NCI-H524 (cell line): ENCODE measurements around the gene CFAP299.

Experiments used
- DNase-seq, 2 experiments: peaks; one replicate each; lab custom pipeline; 2025; lab: John Stamatoyannopoulos, UW

Gene CFAP299

GRCh38 chr4:80448056-80448455 is 112.5 kb downstream of the CFAP299 start:
- DNase-seq: no peak

GRCh38 chr4:80452055-80452454 is 116.5 kb downstream of the CFAP299 start:
- DNase-seq: no peak

- DNase-seq: no peak
Observed at GRCh38 chr4:80452768-80453167, 117.2 kb downstream of the CFAP299 start.

DNA sequence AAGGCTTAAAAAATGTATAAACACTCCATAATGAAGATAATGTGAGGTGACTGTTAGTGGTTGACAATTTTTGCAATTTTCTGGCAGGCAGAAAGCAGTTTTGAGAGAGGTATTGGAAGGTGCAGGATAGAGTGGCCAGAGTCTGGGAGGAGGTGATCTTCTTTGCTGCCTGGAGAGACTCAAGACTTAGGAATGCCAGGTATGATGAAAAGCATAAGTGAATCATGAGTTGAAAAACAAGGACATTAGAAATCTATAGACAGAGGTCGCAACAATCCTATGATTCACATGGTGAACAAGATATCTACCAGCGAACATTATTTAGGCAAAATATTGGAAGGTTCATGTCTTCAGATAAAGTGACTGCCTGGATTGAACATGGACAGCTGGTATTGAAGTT is 118.5 kb downstream of the CFAP299 start:
- DNase-seq: no peak

GRCh38 chr4:80454556-80454955 is 119.0 kb downstream of the CFAP299 start:
- DNase-seq: no peak

DNA sequence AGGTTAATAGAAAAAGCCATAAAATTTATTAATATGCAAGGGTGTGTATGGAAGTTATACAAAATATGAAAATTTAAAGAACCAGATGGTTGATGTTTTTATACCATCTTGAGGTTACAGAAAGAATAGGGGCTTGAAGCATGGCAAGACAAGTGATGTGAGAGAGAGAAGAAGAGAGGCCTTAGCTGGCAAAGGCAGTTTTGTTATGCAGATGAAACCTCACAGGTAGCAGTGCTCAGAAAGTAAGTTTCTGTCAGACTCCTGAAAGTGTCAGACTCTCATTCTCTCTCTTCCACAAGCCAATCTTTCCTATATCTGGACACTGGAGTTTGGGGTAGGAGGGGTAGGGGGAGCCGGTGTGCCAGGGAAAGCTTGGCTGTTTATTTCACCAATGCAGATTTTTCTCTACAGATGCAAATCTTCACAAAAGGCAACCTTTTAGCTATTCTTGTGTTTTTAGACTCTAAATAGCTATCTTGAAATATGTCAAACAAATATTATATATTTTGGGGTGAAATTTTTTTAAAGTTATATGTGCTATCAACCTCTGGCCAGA is 124.5 kb downstream of the CFAP299 start:
- no peak for DNase-seq

GRCh38 chr4:80461412-80461811 is 125.9 kb downstream of the CFAP299 start:
- no peak for DNase-seq

DNA sequence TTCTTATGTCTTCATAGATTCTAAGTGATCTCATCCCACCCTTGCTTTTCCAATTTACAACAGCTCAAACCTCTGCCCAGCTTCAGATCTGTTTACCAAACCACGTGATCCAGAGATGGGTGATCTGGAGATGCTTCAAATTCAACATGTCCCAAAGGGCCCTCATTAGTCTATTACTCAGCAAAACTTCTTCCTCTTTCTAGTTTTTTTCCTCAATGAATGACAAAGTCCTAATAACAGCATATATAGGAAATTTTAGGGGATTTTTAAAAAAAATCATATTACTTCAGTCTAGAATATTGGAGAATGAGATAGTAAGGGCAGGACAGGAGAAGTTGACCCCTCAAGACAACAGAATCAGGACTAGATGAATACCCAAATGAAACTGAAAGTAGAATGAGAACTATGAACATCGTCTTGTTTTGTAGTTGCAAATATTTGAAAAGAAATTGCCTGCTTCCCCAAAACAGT is 127.1 kb downstream of the CFAP299 start:
- no peak for DNase-seq

- DNase-seq: no peak
Observed at GRCh38 chr4:80463509-80463908, 128.0 kb downstream of the CFAP299 start.

- no peak for DNase-seq
Observed at GRCh38 chr4:80465238-80465637, 129.7 kb downstream of the CFAP299 start.

- DNase-seq: no peak
Observed at GRCh38 chr4:80465736-80466135, 130.2 kb downstream of the CFAP299 start.

- no peak for DNase-seq
Observed at GRCh38 chr4:80466618-80467017, 131.1 kb downstream of the CFAP299 start.

- no peak for DNase-seq
Observed at GRCh38 chr4:80471756-80472155, 136.2 kb downstream of the CFAP299 start.

- DNase-seq: no peak
Observed at GRCh38 chr4:80475236-80475635, 139.7 kb downstream of the CFAP299 start.

DNA sequence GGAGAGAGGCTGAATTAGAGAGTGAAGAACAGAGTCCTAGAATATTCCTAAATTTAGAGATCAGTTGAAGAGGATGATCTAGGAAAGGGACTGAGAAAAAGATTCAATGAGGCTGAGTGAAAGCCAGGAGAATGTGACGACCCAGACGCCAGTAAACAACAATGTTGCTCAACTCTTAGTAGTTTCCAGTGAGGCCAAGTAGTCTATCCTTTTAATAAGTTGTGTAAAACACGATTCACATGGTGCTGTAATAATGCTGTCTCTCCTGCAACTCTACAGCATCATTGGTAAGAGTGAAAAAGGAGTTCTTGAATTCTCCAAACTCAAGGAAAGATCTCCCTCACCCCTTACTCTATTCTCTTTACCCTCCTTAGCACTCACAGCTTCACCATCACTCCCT is 140.3 kb downstream of the CFAP299 start:
- DNase-seq: no peak

DNA sequence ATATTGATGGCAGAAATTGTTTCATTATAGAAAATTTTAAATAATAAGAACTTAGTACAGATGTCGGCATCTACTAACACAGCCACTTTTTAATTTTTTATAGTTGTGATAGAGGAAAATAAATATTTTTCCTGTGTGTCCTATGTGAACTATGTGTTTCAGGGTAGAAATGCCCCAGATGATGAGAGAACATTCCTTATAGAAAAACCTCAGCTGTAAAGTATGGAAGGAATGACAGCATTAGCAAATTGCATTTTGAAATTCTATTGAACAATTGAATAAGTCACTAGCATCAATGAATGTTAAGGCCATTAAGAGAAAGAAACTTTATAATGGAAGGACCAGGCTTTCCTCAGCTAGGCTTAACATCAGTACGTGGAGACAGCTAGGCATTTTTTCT is 149.2 kb downstream of the CFAP299 start:
- DNase-seq: no peak

DNA sequence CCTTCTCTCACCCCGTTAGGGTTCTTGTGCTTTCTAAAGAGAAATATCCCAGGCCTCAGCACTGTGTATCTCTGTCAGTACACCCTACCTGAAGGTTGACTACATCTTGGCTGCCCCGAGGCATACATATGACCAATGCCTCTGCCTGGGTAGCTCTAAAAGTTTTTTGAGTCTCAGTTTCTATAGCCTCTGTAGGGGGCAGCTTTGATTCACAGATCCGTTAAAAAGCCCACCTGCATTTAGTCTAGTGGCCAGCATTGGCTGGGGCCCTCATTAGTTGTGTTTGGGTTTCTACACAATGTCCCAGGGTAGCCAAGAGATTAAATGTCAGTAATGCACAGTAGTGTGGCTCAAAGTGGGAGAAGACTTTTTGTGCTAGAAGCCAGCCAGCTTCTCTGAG is 151.1 kb downstream of the CFAP299 start:
- no peak for DNase-seq

DNA sequence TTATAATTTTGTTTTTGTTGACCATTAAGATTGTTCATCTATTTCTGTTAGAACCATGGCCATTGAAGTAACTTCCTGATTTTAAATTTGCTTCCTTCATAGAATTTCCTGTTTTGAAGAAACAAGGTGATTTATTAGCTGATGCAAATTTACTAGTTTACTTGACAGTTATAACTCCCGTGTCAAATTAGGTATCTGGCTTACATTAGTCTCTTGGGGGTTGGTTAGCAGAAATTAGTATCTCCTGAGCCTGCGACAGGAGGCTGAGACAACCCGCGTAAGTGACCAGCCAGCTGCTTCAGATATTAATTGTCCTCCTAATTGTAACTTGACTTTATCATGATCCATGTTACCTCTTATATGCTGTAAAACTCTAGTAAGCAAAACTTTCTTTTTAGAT is 154.3 kb downstream of the CFAP299 start:
- no peak for DNase-seq

- no peak for DNase-seq
Observed at GRCh38 chr4:80492761-80493160, 157.2 kb downstream of the CFAP299 start.

- DNase-seq: no peak
Observed at GRCh38 chr4:80495865-80496264, 160.3 kb downstream of the CFAP299 start.

GRCh38 chr4:80498725-80499124 is 163.2 kb downstream of the CFAP299 start:
- no peak for DNase-seq

- no peak for DNase-seq
Observed at GRCh38 chr4:80500613-80501012, 165.1 kb downstream of the CFAP299 start.

- DNase-seq: no peak
Observed at GRCh38 chr4:80507077-80507476, 171.5 kb downstream of the CFAP299 start.

DNA sequence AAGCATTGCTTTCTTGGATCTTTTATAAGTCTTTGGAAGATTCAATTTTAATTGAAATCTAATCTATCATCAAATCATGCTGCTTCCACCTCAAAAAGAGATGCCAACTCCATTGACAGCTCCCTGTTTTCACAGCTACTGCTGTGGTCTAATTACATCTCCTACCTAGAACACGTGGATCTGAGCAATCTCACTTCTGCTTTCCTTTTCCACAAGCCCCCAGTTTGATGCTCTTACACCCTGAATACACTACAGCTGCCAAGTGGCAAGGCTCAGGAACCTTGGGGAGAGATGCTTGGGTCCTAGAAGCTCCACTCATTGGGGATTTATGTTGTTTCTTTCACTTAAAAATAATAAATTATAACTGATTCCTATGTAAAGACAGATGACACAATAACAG is 172.0 kb downstream of the CFAP299 start:
- DNase-seq: no peak

GRCh38 chr4:80515496-80515895 is 180.0 kb downstream of the CFAP299 start:
- DNase-seq: no peak
